ENCODE data around the gene GSTM5.

The GSTM5 gene

GRCh38 chr1:109713636-109714035, 1.6 kb downstream of the GSTM5 start:
- TF ChIP-seq CREB1 (IDR thresholded peaks at IDR 0.05; ENCODE audit: low read depth) (no peak), TEAD4 (IDR thresholded peaks at IDR 0.05) (no peak), EP300 (IDR thresholded peaks at IDR 0.05; ENCODE audit: borderline replicate concordance) (no peak), REST (IDR thresholded peaks at IDR 0.05; ENCODE audit: low read depth) (no peak), YY1 (IDR thresholded peaks at IDR 0.05; ENCODE audit: low read depth) (no peak), EGR1 (IDR thresholded peaks at IDR 0.05) (no peak), CEBPB (IDR thresholded peaks at IDR 0.05) (no peak), FOXM1 (IDR thresholded peaks at IDR 0.05; ENCODE audit: borderline replicate concordance, low read depth) (no peak), ZBTB7A (IDR thresholded peaks at IDR 0.05; ENCODE audit: low read depth) (no peak), TAF1 (IDR thresholded peaks at IDR 0.05; ENCODE audit: low read depth) (no peak), NFIC (IDR thresholded peaks at IDR 0.05) (no peak)
- TF ChIP-seq, protein P1, sequence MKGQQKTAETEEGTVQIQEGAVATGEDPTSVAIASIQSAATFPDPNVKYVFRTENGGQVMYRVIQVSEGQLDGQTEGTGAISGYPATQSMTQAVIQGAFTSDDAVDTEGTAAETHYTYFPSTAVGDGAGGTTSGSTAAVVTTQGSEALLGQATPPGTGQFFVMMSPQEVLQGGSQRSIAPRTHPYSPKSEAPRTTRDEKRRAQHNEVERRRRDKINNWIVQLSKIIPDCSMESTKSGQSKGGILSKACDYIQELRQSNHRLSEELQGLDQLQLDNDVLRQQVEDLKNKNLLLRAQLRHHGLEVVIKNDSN (IDR thresholded peaks at IDR 0.05): no peak

- no peak for TF ChIP-seq EP300 (IDR thresholded peaks at IDR 0.05; ENCODE audit: borderline replicate concordance)
- no peak for TF ChIP-seq NFIC (IDR thresholded peaks at IDR 0.05)
Measured at GRCh38 chr1:109714661-109715372, 2.8 kb downstream of the GSTM5 start.

DNA sequence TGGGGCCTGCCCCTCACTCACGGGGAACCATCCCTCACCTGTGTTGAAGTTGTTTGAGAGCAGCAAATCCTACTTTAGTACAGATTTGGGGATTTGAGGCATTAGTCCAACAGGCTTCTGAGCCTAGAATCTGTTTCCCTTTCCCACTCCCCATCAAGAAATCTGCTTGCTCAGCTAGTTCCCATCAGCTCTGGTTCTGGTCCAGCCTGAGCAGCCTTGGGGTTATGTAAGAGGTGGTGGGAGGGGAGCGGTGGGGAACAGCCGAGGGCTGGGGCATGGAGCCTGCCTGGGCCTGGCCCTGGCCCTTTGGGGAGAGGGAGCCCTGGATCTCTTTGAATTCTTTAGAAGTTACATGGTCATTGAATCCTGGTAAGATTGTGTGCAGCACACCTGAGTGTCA, 4.1 kb downstream of the GSTM5 start:
- TF ChIP-seq TCF12 (IDR thresholded peaks at IDR 0.05; ENCODE audit: low read depth): no peak
- TF ChIP-seq RAD21 (IDR thresholded peaks at IDR 0.05; ENCODE audit: low read depth): no peak
- TF ChIP-seq CREB1 (IDR thresholded peaks at IDR 0.05; ENCODE audit: low read depth): no peak
- no peak for TF ChIP-seq CEBPB (IDR thresholded peaks at IDR 0.05)
- TF ChIP-seq EP300 (IDR thresholded peaks at IDR 0.05; ENCODE audit: borderline replicate concordance): no peak
- TF ChIP-seq, protein P1 (IDR thresholded peaks at IDR 0.05): no peak
- TF ChIP-seq TAF1 (IDR thresholded peaks at IDR 0.05; ENCODE audit: low read depth): no peak
- TF ChIP-seq, protein P2, sequence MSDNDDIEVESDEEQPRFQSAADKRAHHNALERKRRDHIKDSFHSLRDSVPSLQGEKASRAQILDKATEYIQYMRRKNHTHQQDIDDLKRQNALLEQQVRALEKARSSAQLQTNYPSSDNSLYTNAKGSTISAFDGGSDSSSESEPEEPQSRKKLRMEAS (IDR thresholded peaks at IDR 0.05): no peak
- TF ChIP-seq YY1 (IDR thresholded peaks at IDR 0.05; ENCODE audit: low read depth): no peak
- no peak for TF ChIP-seq ZBTB7A (IDR thresholded peaks at IDR 0.05; ENCODE audit: low read depth)
- no peak for TF ChIP-seq EGR1 (IDR thresholded peaks at IDR 0.05)
- no peak for TF ChIP-seq FOXM1 (IDR thresholded peaks at IDR 0.05; ENCODE audit: borderline replicate concordance, low read depth)
- no peak for TF ChIP-seq REST (IDR thresholded peaks at IDR 0.05; ENCODE audit: low read depth)
- no peak for TF ChIP-seq NFIC (IDR thresholded peaks at IDR 0.05)
- no peak for TF ChIP-seq TEAD4 (IDR thresholded peaks at IDR 0.05)

DNA sequence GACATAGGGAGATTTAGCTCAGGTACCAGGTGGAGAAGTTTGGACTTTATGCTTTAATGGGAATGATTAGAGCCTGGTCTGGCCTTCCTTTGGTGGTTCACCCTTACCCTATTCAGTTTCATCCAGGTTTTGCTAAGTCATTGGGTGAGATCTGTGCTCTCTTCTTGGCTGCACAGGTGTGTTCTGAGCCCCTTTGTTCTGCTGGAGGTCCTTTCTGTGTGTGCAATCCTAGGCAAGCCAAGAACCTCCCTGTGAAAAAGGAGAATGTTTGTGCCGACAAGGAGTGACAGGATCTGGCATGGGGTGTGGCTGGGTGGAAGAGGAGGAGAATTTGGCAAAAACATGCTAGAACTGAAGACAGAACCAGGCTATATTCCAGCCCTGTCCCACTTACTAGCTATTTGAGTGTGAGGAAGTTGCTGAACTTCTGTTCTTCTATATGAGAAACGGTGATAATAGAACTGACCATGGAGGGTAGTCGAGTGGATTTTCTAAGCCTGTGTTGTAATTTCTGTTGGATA, 4.6 kb downstream of the GSTM5 start:
- TF ChIP-seq, protein P1 (IDR thresholded peaks at IDR 0.05): no peak
- TF ChIP-seq EP300 (IDR thresholded peaks at IDR 0.05; ENCODE audit: borderline replicate concordance) (no peak), TEAD4 (IDR thresholded peaks at IDR 0.05) (no peak), REST (IDR thresholded peaks at IDR 0.05; ENCODE audit: low read depth) (no peak), NFIC (IDR thresholded peaks at IDR 0.05) (no peak), TCF12 (IDR thresholded peaks at IDR 0.05; ENCODE audit: low read depth) (no peak), CEBPB (IDR thresholded peaks at IDR 0.05) (no peak)
- TF ChIP-seq, protein P2 (IDR thresholded peaks at IDR 0.05): no peak

All from Ishikawa (cell line).